IPS-NIHi7 (cell line): ENCODE results near the gene MUC4.
A peak's percentile ranks its signal among the peaks of the same experiment; 100 is the strongest.

Experiments
- DNase-seq: peaks from one replicate; pipeline ENCODE4 v3.0.0; 2012; ENCODE audit warnings: mixed read lengths; ENCODE audit errors: extremely low spot score

Gene MUC4, protein sequence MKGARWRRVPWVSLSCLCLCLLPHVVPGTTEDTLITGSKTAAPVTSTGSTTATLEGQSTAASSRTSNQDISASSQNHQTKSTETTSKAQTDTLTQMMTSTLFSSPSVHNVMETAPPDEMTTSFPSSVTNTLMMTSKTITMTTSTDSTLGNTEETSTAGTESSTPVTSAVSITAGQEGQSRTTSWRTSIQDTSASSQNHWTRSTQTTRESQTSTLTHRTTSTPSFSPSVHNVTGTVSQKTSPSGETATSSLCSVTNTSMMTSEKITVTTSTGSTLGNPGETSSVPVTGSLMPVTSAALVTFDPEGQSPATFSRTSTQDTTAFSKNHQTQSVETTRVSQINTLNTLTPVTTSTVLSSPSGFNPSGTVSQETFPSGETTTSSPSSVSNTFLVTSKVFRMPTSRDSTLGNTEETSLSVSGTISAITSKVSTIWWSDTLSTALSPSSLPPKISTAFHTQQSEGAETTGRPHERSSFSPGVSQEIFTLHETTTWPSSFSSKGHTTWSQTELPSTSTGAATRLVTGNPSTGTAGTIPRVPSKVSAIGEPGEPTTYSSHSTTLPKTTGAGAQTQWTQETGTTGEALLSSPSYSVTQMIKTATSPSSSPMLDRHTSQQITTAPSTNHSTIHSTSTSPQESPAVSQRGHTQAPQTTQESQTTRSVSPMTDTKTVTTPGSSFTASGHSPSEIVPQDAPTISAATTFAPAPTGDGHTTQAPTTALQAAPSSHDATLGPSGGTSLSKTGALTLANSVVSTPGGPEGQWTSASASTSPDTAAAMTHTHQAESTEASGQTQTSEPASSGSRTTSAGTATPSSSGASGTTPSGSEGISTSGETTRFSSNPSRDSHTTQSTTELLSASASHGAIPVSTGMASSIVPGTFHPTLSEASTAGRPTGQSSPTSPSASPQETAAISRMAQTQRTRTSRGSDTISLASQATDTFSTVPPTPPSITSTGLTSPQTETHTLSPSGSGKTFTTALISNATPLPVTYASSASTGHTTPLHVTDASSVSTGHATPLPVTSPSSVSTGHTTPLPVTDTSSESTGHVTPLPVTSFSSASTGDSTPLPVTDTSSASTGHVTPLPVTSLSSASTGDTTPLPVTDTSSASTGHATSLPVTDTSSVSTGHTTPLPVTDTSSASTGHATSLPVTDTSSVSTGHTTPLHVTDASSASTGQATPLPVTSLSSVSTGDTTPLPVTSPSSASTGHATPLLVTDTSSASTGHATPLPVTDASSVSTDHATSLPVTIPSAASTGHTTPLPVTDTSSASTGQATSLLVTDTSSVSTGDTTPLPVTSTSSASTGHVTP (N-terminal part only)

GRCh38 chr3:195811756-195812155 is at the start of gene MUC4:
MUC4 (minus strand) TSS chr3:195811929; CDS start chr3:195811817, 112 bp downstream.
- peak; percentile 43 for DNase-seq

DNA sequence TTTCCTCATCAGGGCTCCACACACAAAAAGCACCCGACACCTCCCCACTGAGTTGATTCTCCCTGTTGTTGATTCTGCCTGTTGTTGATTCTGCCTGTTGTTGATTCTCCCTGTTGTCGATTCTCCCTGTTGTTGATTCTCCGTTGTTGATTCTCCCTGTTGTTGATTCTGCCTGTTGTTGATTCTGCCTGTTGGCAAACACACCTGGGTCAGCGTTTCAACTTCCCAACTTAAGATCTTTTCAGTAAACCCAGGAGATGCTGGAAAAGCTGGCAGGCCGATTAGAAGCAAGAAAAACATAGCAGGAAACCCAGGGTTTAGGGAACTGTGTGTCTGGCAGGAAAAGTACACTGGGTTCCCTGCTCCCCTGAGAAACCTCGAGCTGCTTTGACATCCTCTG is 48.7 kb upstream of the MUC4 start:
- no peak for DNase-seq

GRCh38 chr3:195859846-195860411 is 48.2 kb upstream of the MUC4 start:
- DNase-seq, result no peak

DNA sequence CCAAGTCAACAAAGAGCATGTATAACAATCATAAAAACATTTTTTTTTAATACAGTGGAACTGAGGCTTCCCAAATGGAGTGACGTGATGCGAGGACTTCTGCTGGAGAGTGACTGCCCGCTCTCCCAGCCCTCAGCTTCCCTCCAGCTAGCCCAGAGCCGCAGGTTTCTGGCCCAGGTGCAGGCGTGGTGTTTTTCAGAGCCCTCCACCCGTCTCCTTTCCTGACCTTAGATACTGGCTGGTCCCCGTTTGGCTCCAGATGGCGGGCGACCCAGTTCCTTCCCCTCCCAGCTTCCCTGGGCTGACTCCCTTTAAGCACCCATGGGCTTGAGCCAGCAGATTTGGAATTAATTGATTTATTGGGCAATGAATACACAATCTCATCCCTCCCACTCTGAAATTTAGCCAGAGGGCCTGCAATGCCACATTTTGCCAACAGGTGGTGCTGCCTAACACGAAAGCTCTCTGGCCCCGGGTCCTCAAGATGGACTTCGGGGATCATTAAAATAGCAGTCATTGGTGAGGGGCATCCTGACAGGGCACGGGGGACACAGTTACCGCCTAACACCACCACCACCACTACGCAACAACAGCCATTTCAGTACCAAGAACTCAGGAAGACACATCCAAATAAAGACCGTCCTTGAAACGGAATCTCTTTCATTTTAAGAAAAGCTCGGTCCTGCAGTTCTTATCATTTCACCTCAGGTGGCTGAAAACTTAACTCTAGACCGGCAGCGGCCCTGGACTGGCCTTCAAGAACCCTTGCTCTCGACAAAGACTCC is 47.5 kb upstream of the MUC4 start:
- peak; percentile 87 for DNase-seq

GRCh38 chr3:195856410-195857084 is 44.8 kb upstream of the MUC4 start:
- no peak for DNase-seq

GRCh38 chr3:195855471-195856409 is 44.0 kb upstream of the MUC4 start:
- DNase-seq, result no peak

DNA sequence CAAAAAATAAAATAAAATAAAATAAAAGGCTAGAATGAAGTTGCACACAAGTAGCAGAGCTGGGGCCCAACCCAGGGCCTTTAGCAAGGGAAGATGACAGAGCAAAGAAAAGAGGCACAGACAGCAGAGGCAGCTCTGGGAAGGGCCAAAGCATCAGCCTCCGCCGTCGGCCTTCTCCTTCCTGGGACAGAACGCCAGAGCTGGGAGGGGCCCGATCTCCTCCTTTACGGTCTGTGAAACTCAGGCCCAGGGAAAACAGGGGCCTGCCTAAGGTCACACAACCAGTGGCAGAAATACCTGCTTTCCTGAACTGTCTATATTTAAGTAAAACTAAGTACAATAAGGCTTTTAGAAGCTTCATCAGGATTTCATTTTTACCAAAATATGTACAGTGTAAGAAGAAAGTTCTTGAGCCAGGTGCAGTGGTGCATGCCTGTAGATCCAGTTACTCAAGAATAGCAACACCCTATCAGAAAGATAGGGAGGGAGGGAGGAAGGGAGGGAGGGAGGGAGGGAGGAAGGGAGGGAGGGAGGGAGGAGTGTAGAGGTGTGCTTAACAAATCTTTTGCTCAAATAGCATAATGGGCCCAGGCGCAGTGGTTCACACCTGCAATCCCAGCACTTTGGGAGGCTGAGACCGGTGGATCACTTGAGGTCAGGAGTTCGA is 43.0 kb upstream of the MUC4 start:
- no peak for DNase-seq

DNA sequence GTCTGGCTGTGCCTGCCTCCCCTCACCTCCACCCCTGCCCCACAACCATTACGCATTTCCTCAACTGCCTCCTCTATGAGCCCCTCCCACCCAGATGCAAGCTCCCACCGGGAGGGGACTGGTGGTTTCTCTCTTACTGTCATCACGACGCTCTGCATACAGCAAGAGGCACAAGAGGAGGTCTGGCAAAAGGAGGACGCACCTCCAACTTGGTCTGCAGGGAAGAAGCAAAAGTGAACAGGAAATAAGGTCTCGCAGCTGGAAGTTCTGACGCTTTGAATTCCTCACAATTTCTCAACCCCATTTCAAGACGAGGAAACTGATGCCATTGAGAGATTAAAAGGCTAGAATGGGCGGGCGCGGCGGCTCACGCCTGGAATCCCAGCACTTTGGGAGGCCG is 42.3 kb upstream of the MUC4 start:
- no peak for DNase-seq

- no peak for DNase-seq
Observed at GRCh38 chr3:195853036-195853435, 41.3 kb upstream of the MUC4 start.

GRCh38 chr3:195850857-195851543 is 39.3 kb upstream of the MUC4 start:
- peak; percentile 87 for DNase-seq

- DNase-seq, result peak; percentile 53
Observed at GRCh38 chr3:195849322-195850074, 37.8 kb upstream of the MUC4 start.

GRCh38 chr3:195847055-195847950 is 35.6 kb upstream of the MUC4 start:
- no peak for DNase-seq

DNA sequence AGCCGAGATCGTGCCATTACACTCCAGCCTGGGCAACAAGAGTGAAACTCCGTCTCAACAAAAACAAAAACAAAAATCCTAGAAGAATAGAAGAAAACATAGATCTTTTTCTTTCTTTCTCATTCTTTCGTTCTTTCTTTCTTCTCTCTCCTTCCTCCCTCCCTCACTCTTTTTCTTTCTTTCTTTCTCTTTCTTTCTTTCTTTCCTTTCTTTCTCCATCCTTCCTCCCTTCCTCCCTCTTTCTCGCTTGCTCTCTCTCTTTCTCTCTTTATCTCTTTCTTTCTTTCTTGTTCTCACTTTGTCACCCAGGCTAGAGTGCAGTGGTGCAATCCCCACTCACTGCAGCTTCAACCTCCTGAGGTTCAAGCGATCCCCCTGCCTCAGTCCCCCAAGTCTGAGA is 33.8 kb upstream of the MUC4 start:
- DNase-seq, result no peak

- no peak for DNase-seq
Observed at GRCh38 chr3:195844671-195845218, 33.0 kb upstream of the MUC4 start.

DNA sequence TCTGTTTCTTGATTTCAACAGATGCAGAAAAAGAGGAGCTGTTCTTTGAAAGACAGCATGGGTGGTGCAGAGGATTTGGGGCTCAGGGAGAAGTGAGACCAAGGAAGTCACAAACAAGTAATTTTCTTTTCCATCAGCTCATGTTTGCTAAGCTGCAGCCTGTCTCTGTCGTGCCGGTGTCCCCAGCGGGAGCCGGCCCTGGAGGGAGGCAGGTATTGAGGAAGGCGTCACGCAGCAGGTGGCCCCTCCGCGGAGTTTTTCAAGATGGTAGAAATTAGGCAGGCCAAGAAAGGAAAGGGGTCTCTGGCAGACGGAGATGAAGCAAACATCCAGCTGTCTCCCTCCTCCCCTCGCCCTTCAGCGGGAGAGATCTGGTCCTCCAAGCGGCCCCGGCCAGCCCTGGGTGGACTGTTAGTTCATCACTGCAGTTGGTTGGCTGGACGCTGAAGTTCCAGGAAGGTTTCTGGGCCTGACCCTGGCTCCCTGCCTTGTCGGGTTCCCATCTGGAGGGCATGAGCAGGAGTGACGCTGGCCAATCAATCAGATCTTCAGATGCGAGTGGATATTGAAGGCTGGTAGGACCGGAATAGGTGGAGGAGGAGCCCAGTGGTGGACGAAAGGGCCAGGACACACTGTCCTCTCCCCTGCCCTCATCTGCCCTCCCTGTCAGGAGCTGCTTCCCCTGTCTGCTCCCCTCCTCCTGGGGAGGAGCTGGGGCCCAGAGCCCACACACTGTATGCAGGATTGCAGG is 27.7 kb upstream of the MUC4 start:
- no peak for DNase-seq
